Measurements from ENCODE around the gene TNFRSF1A. TPM values are rescaled to one million over a fixed set of nuclear protein-coding genes. Genes with fewer than 3 reads are reported as not detected.
"Not testable (repeated sequence)": the region's sequence is repeated elsewhere in the genome, so short reads cannot be mapped to it uniquely, and the experiment has no call there.

Gene TNFRSF1A
- total RNA-seq, 1 donor: 75.2 TPM

DNA sequence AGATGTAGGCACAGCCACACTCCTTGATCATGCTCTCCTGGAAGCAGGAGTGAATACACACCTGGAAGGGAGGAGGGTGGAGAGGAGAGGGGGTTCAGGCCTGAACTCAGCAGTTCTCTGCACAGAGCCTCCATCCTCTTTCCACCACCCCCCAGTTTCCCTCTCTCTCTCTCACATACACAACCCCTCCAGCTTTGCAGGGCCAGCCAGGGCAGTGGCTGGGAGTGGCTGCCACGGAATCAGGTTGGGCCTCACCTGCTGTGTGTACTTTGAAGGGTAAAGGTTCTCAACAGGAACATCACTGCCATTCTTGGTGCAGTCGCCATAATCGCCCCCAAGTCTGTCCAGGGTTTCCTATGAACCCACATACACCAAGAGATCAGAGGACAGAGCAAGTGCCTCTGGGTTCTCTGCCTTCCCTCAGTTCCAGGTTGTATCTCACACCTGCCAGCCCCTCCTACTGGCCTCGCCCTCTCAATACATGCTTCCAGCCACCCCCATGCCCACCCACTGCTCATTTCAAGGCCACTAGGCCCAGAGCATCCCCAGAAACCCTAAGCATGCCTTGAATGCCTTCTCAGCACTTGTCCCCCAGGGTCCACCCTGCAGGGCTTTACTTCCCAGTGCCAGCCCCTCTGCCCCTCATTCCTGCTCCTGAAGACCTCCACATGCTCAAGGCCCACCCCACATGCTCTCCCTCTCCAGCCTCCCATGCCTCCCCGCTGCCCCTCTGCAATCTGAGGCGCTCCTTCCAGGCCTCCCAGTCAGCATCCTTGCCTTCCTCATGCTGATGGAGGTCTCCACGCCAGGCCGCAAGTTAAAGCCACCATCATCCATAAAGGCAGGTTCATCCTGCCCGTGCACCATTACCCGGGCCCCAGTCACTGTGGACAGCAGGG, 12.9 kb upstream of the TNFRSF1A start:
- no peak overlapping the region for H3K4me3 ChIP-seq (ENCODE audit: low read length)
- peaks cover 68% of the 10 kb centered on the region for H3K4me1 ChIP-seq (ENCODE audit: insufficient read depth, low read length)
- H3K27me3 ChIP-seq (ENCODE audit: insufficient read depth, low read length): no peaks in the 10 kb centered on the region
- no peaks in the 10 kb centered on the region for H3K9me3 ChIP-seq (ENCODE audit: low read depth, low read length)

- H3K4me1 ChIP-seq (ENCODE audit: insufficient read depth, low read length): peaks cover 53% of the 10 kb centered on the region
- no peak overlapping the region for H3K4me3 ChIP-seq (ENCODE audit: low read length)
- no peaks in the 10 kb centered on the region for H3K9me3 ChIP-seq (ENCODE audit: low read depth, low read length)
- no peaks in the 10 kb centered on the region for H3K27me3 ChIP-seq (ENCODE audit: insufficient read depth, low read length)
These were observed 10.6 kb upstream of the TNFRSF1A start for GRCh38 chr12:6352193-6353173.

DNA sequence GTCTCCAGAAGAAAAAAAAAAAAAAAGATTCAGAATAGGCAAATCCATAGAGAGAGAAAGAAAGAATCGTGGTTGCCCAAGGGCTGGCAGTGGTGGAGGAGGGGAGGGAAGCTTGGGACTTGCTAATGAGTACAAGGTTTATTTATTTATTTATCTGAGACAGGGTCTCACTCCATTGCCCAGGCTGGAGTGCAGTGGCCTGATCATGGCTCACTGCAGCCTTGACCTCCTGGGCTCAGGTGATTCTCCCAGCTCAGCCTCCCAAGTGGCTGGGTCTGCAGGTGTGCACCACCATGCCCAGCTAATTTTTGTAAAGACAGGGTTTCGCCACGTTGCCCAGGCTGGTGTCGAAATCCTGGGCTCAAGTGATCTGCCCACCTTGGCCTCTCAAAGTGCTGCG, 9.7 kb upstream of the TNFRSF1A start:
- Histone ChIP-seq H3K4me3 (ENCODE audit: low read length) (no peak overlapping the region), H3K4me1 (ENCODE audit: insufficient read depth, low read length) (peaks cover 53% of the 10 kb centered on the region), H3K9me3 (ENCODE audit: low read depth, low read length) (no peaks in the 10 kb centered on the region), H3K27me3 (ENCODE audit: insufficient read depth, low read length) (no peaks in the 10 kb centered on the region)

DNA sequence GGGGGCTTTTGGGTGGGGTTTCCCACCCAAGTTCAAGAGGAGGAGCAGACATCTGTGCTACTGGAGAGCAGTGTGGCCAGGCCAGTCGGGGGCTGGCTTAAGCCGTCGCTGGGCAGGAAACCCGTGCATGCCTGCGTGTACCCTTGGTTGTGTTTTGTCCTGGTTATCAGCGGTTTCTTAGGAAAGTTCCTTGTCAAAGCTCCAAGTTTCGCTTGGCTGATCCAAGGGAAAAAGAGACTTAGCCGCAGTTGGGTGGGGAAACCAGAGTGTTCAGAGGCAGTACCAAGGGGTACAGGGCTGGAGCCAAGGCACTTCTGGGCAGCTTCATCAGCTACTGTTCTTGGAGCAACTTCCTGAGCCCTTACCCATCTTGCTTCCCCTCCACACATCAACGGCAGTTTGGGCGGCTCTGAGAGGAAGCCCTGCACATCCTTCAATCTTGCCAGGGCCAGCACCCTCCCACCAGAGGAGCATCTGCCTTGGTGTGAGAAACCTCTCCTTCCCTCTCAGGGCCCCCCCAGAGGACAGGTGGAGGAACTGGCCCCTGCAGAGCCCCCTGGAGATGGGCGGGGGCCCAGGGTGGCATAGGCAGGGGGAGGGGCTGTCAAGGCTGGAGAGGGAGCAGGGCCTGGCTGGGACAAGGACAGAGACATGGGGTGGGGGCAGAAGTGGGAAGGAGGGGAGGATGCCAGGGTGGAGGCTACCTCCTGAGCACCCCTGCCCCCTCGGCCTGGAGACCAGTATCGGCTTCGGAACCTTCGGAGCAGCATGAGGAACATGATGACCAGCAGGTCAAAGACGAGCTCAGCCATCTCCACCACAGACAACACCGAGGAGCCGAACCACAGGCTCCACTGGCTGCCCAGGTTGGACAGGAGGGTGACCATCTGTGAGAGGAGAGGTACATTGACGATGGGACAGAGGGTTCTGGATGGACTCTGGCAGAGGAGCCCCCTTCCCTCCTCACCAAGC, 5.8 kb upstream of the TNFRSF1A start:
- peaks cover 63% of the 10 kb centered on the region for H3K4me1 ChIP-seq (ENCODE audit: insufficient read depth, low read length)
- H3K4me3 ChIP-seq (ENCODE audit: low read length): no peak overlapping the region
- H3K9me3 ChIP-seq (ENCODE audit: low read depth, low read length): no peaks in the 10 kb centered on the region
- no peaks in the 10 kb centered on the region for H3K27me3 ChIP-seq (ENCODE audit: insufficient read depth, low read length)

- Histone ChIP-seq H3K27me3 (ENCODE audit: insufficient read depth, low read length) (no peaks in the 10 kb centered on the region), H3K9me3 (ENCODE audit: low read depth, low read length) (no peaks in the 10 kb centered on the region), H3K4me1 (ENCODE audit: insufficient read depth, low read length) (peaks cover 64% of the 10 kb centered on the region), H3K4me3 (ENCODE audit: low read length) (no peak overlapping the region)
These were observed 5.1 kb upstream of the TNFRSF1A start for GRCh38 chr12:6346942-6347341.

GRCh38 chr12:6346235-6346832, 4.5 kb upstream of the TNFRSF1A start:
- Histone ChIP-seq H3K9me3 (ENCODE audit: low read depth, low read length) (no peaks in the 10 kb centered on the region), H3K4me1 (ENCODE audit: insufficient read depth, low read length) (peaks cover 58% of the 10 kb centered on the region), H3K4me3 (ENCODE audit: low read length) (no peak overlapping the region), H3K27me3 (ENCODE audit: insufficient read depth, low read length) (no peaks in the 10 kb centered on the region)

DNA sequence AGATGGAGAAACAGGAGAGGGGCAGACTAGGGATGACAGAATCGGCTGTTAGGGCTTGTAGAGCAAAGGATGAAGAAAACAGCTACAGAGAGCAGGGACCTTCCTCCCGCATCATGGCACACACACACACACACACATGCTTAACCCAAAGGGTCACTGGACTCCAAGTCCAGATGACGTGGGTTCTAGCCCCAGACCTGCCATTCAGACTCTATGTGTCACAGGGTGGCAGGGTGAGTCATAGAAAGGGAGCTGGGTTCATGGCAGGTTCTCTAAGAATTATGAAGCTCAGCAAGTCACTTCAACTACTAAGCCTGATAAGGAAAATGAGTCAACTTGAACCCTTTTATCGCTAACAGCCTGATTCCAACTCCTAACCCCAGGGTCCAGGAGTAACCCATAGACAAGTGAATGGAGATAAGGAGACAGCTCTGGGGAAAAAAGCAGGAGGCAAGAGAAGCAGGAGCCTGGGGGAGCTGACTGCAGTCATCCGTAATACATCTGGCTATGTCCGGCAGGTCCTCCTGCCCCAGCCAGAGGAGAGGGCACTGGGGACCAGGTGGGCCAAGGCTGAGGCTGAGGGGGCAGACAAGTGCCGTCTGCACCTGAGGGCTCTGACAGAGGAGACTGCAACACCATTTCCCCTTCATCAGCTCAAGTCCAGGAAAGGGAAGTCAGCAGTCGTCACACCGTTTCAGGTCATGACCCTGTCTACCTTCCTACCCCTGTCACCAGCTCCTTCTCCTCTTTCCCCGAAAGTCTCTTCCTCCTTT, 3.6 kb upstream of the TNFRSF1A start:
- Histone ChIP-seq H3K4me3 (ENCODE audit: low read length) (no peak overlapping the region), H3K27me3 (ENCODE audit: insufficient read depth, low read length) (no peaks in the 10 kb centered on the region), H3K9me3 (ENCODE audit: low read depth, low read length) (no peaks in the 10 kb centered on the region), H3K4me1 (ENCODE audit: insufficient read depth, low read length) (peaks cover 56% of the 10 kb centered on the region)

DNA sequence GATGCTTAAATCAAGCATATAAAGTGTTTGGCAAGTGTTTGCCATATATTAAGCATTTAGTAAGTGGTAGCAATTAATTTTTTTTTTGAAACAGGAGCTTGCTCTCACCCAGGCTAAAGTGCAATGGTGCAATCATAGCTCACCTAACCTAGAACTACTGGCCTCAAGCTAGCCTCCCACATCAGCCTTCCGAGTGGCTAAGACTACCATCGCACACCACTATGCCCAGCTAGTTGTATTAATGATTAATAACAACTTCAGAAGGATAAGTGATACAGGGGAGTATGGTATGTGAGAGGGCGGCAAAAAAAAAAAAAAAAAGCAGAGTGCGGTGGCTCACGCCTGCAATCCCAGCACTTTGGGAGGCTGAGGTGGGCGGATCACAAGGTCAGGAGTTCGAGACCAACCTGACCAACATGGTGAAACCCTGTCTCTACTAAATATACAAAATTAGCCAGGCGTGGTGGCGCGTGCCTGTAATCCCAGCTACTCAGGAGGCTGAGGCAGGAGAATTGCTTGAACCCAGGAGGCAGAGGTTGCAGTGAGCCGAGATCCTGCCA, 2.3 kb upstream of the TNFRSF1A start:
- peaks cover 65% of the 10 kb centered on the region for H3K4me1 ChIP-seq (ENCODE audit: insufficient read depth, low read length)
- not testable (repeated sequence) for H3K4me3 ChIP-seq (ENCODE audit: low read length); H3K27me3 ChIP-seq (ENCODE audit: insufficient read depth, low read length); H3K9me3 ChIP-seq (ENCODE audit: low read depth, low read length)

- Histone ChIP-seq H3K27me3 (ENCODE audit: insufficient read depth, low read length) (no peaks in the 10 kb centered on the region), H3K4me1 (ENCODE audit: insufficient read depth, low read length) (peaks cover 72% of the 10 kb centered on the region), H3K9me3 (ENCODE audit: low read depth, low read length) (no peaks in the 10 kb centered on the region)
These were observed 1.6 kb upstream of the TNFRSF1A start for GRCh38 chr12:6343518-6343917.

GRCh38 chr12:6342140-6342889, 439 bp upstream of the TNFRSF1A start:
- H3K4me1 ChIP-seq (ENCODE audit: insufficient read depth, low read length): peaks cover 74% of the 10 kb centered on the region
- no peaks in the 10 kb centered on the region for H3K9me3 ChIP-seq (ENCODE audit: low read depth, low read length)
- no peaks in the 10 kb centered on the region for H3K27me3 ChIP-seq (ENCODE audit: insufficient read depth, low read length)
- H3K4me3 ChIP-seq (ENCODE audit: low read length): peak overlapping the region; percentile 91

More at GRCh38 chr12:6343518-6343917, 1.6 kb upstream of the TNFRSF1A start:
- no peak overlapping the region for H3K4me3 ChIP-seq (ENCODE audit: low read length)

DNA sequence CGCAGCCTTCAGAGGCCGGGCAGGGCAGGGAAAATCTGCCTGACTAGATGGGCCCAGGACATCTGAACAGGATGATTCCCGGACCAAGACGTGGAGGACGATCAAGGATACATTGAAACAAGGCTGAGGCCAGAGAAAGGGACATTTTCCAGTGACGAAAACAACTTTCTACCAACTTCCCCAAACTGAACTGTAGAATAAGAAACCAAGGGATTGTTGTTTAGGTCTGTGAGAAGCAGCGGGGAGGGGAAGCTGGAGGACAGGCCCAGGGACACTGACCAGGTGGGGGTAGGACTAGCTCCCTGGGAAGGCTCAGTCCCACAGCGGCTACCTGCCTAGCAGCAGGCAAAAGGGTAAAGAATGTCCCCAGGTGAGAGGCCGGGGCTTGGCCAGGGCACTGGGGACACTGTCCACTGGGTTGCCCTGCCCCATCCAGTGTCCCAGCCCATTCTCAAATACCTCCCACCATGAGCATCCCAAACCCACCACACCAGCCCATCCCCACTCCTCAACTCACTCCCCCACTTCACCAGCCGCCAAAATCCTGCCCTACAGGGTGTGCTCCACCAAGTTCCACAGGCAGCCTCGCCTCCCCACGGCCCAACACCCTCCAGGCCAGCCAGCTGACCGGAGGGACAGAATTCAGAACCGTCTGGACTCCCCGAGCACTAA, 995 bp downstream of the TNFRSF1A start:
- Histone ChIP-seq H3K4me3 (ENCODE audit: low read length) (peak overlapping the region; percentile 91), H3K9me3 (ENCODE audit: low read depth, low read length) (no peaks in the 10 kb centered on the region), H3K4me1 (ENCODE audit: insufficient read depth, low read length) (peaks cover 74% of the 10 kb centered on the region), H3K27me3 (ENCODE audit: insufficient read depth, low read length) (no peaks in the 10 kb centered on the region)

DNA sequence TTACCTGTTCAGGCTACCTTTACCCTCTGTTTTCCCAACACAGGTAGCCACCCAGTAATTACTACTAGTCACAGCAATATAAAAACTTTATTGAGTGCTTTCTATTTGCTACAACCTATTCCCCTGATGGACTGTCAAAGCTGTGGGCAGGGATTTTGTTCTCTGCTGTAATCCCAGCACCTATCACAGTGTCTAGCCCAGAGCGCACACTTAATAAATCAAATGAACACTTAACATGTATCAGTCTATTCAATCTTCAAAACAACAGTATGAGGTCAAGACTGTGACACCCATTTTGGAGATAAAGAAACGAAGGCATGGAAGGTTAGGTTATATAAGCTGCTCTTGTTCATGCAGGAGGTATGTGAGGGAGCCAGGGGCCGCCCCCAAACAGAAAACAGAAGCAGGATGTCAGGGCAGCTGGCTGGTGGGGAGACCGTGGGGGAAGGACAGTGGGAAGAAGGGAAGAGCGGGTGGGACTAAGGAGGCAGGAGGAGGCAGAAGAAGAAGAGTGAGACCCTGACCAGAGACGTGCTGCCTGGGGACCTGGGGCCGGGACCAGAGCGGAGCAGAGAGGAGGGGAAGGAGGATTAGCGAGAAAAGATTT, 1.7 kb downstream of the TNFRSF1A start:
- peak overlapping the region; percentile 91 for H3K4me3 ChIP-seq (ENCODE audit: low read length)
- no peaks in the 10 kb centered on the region for H3K27me3 ChIP-seq (ENCODE audit: insufficient read depth, low read length)
- H3K9me3 ChIP-seq (ENCODE audit: low read depth, low read length): no peaks in the 10 kb centered on the region
- peaks cover 74% of the 10 kb centered on the region for H3K4me1 ChIP-seq (ENCODE audit: insufficient read depth, low read length)

All from mononuclear cell (primary cell).